Gastroesophageal sphincter (tissue), 3 donors: ENCODE data around the gene GATB.

Source experiments
- CTCF ChIP-seq, 4 experiments: fragments of 200-600 bp in 2 of 4; fragments of 450-650 bp in 2 of 4; sonication (generic) in 1 of 4; IDR thresholded peaks; one replicate each; pipeline ENCODE4 v1.5.1; 2017 to 2019; ENCODE audit warnings: antibody characterized with exemption in 4 of 4, mild to moderate bottlenecking in 2 of 4, moderate library complexity in 2 of 4
- POLR2A ChIP-seq, 2 donors: fragments of 450-650 bp; IDR thresholded peaks; one replicate each; pipeline ENCODE4 v1.6.1; 2017; ENCODE audit warnings: antibody characterized with exemption in 2 of 2, mild to moderate bottlenecking in 2 of 2, moderate library complexity in 1 of 2
- POLR2AphosphoS5 ChIP-seq: sonication (generic); formaldehyde crosslinking; IDR thresholded peaks from one replicate; pipeline ENCODE4 v1.6.1; 2017; ENCODE audit warnings: antibody characterized with exemption

GRCh38 chr4:151803246-151803645 lies 42.4 kb upstream of the GATB start:
- no peak for TF ChIP-seq POLR2A (IDR thresholded peaks at IDR 0.05)
- TF ChIP-seq CTCF (IDR thresholded peaks at IDR 0.05) = no peak
- no peak for TF ChIP-seq POLR2AphosphoS5
